HG03521 (cell line): ENCODE data around the gene GALNT10.

Experiments
- ATAC-seq: cut with Tn5 transposase; IDR thresholded peaks from one replicate; pipeline ENCODE4 v1.9.1; 2021; ENCODE audit warnings: mild to moderate bottlenecking, moderate library complexity; ENCODE audit not compliant: unreplicated experiment

GALNT10 gene

DNA sequence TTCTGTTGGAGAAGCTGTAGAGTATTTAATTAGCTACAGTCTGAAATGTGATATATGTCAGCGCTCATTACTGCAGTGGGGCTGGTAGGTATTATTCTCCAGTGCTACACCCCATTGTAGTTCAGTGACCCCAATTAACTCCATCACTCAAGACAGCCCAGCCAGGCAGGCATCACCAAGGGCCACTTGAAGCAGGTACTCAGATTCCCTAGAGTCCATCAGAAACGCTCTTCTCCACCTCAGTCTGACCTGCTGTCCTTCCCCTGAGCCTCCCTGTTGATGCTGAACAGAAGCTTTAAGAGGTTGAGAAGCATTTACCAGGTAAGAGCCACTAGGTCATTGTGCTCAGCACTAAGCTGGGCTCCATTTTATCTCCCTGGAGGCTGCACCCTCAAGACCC, 71.8 kb downstream of the GALNT10 start:
- no peak for ATAC-seq

DNA sequence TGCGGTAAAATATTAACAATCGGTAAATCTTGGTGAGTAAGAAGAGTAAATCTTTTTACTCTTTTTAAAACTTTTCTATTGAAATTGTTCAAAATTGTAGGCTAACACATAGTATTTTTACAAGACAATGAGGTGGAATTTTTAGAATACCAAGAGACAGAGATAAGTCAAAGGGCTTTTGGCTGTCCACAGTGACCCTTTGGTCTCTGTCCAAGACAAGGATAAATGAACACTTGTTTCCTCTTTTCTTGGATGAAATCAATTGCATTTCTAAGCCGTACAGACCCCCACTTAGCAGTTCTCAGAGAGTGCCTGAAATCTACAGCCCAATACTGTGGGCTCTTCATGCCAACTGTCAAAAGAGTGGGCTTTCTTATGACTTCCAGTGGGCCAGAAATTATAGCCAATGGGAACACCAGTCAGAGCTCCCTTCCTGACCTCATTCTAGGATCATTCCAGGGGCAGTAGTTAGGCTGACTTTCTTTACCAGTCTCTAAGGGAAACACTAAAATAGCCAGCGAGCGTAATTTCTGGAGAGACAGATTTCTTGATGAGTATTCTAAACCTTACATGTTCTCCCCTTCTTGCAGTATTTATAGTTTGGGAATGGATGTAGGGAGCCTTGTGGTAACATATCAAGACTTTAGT, 74.1 kb downstream of the GALNT10 start:
- no peak for ATAC-seq

DNA sequence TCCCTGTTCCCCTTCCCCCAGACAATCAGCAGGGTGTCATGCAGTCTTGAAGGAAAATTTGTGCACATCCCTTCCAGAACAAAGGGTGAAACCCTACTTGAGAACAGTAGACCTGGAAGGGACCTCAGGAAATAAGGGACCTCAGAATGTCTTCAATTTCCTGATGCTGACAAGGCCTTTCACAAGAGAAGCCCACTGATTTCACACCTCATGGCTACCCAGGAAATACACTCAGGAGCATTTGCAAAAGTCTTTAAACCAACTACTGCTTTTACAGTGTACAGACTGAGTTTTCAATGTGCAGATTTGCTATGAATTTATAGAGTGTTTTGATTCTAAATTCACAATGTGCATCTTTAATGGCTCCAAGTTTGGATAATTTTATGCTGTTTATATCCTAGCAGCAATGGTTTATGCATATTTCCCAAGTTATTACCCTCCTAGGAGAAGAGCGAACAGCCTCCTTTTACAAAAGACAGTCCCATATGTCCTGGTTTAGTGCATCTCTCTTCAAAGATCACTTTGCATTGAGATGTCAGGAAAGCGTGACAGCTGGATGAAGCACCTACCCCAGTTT, 74.8 kb downstream of the GALNT10 start:
- no peak for ATAC-seq

DNA sequence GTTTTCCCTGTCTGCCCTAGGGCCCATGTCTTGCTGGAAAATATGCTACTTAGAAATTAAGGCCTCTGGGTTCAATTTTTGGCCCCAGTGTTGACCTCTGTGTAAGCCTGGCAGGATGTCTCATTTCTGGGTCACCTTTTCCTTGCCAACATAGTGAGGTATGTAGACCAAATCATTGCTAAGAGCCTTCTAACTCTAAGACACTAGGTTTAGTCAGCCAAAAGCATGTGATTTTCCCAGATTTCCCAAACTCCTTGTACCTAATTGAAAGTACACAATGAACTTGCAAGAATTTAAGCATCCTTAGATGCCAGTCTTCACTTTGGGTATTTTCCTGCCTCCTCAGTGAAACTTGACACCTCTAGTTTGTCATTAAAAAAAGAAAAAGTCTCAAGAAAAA, 77.0 kb downstream of the GALNT10 start:
- no peak for ATAC-seq

DNA sequence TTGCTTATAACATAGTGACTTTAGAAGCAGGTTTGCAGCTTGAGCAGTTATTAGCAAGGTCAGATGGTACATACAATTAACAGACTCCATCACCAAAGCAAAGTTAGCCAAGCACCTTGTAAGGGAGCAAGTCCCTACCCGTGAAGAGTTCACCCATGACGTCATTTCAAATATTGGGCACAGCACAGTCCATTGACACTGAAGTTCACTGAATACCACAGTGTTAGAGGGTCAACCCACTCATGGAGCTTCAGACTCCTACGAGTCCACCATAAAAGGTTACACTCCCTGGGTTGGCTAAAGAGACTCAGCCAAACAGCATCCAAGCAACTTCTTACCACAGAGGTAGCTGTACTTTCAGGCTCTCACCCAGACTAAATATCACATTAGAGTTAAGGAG, 77.5 kb downstream of the GALNT10 start:
- no peak for ATAC-seq

DNA sequence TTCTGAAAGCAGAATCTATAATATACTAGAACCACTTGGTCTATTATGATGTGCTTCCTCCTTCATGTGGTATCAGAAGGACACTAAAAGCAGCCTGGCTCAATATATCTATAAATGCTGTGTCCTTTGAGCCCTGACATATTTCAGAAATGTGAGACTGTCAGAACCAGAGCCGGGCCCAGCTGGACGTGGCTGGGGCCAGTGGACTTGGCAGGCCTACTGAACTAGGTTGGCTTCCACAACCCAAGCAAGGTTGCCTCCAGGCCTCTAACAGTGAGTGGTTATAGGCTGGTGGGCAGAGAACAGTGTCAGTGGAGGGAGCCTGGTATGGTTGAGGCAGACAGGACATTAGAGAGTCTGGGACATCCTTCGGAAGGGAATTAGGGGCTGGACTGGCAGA, 78.9 kb downstream of the GALNT10 start:
- no peak for ATAC-seq

DNA sequence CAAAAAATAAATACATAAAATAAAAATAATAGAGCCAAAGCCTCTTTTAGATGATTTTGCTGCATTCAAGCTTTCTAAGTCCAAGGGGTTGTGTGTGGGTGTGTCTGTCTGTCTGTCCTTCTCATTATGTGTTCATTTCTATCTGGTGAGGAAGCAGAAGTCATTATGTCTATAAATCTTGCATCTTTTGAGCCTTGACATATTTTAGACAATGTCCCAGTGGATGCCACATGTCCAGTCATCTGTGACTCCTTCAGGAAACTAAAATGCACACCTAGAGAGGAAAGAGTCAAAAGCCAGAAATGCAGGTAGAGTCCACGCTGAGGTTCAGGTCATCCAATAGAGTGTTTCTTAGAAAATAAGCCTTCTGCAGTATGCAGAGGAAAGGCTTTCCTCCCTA, 80.9 kb downstream of the GALNT10 start:
- no peak for ATAC-seq

DNA sequence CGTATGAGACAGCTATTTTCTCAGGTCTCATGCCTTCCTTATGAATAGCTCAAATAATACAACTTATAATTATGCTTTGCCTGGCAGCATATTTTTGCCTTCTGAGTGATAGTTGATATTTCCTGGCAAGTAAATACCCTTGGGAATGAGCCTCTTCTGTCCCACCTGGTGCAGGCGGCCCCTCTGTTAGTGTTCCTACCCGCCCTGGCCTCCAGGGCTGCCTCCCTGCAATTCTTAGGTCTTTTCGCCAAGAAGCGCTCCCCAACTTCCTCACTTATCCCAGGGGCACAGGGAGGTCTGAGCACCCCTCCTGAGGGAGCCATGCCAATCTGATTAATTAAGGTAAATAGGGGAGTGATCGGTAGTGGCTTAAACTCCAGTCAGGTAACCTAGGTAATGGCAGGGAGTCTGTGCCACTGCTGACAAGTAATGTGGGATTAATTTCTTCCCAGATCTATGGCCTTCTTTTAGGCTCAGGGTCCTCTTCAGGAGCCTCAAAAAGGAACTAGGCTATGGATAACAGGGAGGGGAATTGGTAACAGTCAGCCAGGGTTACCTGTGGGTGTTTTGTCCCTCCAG, 81.5 kb downstream of the GALNT10 start:
- no peak for ATAC-seq

DNA sequence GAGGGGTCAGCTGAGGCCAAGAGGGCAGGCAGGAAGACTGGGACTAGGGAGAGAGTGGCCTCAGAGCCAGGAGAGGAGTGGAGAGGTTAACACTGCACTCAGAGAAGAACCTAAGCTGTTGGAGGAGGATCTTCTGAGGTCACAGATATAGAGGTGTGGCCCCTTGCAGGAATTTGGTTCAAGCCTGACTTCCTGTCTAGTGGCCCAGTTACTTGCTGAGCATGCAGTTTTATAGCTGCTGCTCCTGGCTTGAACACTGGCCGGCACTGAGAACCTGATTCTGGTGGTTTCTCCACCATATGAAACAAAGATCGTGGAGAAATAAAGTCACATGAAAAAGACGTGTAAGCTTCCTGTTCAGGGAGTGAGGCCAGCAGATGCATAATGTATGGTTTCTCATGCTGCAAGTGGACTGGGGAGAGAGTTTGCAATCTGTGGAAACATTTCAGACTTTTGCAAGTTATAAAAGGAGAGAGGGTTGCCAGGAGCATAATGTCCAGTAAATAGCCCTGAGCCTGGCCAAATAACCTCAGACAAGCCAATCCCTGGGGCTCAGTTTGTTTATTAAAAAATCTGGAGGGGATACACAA, 82.6 kb downstream of the GALNT10 start:
- peak; percentile 53 for ATAC-seq

DNA sequence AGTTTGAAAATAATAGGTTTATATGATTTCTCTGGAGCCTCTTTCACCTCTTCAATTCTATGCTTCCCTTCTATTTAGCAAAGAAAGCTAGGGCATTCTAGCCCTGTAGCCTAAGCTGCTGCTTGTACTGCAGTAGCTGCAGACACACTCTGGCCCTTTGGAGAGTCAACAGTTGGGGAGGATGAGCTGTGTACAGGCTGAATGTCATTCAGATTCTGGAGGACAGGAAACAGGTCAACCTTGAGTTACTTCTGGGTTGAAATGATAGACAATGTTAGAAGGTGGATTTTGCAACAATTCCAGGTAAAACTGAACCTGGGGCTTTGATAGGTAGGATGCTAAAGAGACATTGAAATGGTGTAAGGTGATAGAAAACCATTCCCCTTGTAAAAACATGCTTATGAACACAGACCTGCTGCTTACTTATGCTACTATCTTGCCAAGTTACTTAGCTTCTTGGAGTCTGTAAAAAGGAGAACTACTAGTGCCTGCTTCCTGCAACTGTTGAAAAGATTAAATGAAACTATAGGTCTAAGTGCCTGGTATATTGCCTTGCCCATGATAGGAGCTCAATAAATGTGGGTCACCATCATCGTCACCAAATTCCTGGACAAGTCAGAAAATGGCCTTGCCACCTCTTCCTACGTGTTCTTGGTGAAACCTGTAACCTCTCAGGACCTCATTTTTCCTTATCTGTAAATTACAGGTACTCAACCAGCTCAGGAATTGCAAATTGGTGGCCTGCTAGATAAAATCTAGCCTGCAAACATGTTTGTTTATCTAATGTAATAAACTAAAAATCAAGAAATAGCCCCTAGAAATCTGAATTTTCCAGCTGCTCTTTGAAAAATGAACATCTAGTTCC, 83.7 kb downstream of the GALNT10 start:
- no peak for ATAC-seq

DNA sequence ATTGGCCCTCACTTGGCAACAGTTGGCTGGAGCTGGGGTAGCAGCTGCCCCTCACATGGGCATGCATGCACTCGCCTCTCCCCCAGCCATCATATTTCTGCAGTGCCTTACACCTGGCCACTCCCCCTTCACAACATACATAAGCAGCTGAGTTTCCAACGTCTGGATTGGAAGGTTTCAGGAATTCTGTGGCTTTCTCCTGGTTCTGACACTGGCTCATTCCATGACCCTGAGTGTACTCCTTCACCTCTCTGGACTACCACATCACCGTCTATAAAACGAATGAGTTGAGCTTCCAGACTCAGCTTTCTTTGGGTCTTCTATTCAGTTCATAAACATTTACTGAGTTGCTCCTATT, 84.3 kb downstream of the GALNT10 start:
- ATAC-seq = no peak

DNA sequence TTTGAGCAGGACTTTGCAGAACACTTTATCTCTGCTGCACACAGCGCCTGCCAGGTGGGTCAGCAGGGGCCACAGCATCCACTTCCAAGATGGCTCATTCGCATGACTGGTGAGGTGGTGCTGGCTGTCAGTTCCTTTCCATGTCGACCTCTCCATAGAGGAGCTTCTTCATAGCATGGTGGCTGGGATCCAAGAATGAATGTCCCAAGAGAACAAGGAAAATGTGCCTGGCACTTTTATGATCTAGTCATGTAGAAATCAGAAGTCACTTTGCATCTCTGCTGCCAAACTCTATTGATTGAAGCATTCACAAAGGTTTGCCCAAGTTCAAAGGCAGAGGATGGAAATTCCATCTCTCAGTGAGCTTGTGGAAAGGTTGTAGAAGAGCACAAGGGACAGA, 85.0 kb downstream of the GALNT10 start:
- no peak for ATAC-seq

DNA sequence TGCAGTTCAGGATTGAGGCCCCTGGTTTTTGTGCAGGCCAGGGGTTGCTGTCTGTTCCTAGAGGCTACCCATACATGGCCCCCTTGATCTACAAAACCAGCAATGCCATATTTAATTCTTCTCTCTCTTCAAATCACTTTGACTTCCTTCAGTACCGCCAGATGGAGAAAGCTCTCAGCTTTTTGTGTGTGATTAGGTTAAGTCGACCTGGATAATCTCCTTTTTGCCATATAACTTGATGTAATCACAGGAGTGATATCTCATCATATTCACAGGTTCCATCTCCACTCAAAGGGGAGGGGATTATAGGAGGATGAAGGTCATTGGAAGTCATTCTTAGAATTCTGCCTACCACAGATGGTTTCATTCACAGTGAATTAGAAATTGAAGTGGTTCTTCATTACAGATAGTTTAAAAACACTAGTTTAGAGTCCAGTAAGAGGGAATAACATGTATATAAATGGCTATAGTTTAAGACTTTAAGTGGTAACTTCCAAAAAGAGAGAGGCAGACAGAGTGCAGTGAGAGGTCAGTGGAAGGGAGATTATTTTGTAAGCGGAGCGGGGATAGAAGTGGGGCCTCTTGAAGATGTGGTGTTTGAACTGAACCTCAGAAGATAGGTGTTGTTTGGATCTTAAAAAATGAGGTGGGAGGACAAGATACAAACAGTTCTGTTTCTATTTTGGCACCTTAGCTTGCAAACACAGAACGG, 85.9 kb downstream of the GALNT10 start:
- no peak for ATAC-seq

DNA sequence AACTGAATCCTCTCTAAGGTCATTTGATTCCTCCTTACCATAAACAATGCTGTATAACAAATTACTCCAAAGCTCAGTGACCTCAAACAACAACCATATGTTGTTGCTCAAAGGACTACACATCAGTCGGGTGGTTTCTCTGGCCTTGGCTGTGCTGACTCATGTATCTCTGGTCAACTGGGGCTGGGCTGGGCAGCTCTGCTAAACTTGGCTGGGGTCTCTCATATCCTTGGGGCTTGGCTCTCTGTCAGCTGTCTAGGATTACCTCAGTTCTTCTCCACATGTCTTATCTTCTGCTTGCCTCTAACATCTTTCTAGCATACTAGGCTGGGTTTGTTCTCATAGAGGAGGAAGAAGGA, 86.4 kb downstream of the GALNT10 start:
- ATAC-seq = no peak

DNA sequence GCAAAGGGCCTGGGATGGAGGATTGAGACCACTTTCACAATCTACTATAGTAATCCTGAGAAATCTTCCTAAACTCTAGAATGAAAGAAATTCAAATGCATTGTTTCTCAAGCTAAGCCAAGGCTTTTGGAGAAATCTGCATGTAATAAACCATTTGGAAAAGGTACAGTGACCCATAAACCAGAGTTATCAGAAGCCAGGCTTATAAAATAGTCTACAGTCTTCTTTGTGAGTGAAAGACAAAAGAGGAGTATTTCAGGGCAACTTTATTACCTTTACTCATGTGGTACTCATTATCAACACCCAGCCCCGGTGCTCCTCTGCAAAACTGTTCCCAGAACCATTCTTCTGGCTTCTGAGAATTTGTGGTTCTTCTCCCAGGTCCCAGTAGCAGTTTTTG, 87.0 kb downstream of the GALNT10 start:
- ATAC-seq = no peak

DNA sequence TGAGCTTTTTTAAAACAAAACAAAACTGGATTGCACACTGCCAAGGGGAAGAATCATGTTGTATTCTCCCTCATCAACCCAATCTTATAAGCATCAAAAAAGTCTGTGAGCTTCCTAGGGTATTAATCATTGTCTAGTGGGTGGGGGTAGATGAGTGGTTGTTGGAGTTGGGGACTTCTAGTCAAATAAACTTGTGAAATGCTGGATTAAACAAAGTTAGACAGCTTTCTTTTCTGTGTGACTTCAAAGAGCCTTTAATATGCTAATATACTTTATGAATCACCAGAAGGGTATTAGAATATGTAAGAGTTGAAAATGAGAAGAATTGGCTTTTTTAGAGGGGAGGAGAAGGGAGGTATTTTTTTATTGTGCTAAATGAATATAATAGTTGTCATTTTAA, 87.7 kb downstream of the GALNT10 start:
- no peak for ATAC-seq

DNA sequence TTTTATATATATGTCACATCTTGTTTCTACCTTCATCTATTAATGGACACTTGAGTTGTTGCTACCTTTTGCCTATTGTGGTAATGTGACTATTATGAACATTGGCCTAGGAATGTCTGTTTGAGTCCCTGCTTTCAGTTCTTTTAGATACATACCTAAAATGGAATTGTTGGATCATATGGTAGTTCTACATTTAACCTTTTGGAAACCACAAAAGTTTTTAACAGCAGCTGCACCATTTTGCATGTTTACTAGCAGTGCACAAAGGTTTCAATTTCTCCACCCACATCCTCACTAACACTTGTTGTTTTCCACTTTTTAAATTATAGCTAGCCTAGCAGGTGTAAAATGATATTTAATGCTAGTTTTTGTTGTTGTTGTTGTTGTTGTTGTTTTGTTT, 88.4 kb downstream of the GALNT10 start:
- no peak for ATAC-seq

DNA sequence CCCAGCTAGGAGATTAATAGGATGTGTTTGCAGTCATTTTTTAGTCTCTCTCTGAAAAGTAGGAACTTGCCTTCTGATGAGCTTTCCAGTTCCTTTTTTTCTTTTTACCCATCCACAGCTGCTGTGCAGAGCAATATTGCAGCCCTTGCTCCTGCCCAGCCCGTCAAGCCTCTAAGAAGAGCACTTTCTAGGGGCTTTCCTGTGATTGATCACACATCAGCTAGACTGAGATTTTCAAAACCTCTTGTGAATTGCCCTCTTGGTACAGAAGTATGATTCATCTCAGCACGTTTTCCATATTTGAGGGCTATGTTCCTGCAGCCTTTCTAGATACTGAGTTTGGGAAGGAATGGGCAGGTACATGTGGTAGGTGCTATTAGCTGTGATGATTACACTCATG, 93.9 kb downstream of the GALNT10 start:
- ATAC-seq = peak; percentile 74

DNA sequence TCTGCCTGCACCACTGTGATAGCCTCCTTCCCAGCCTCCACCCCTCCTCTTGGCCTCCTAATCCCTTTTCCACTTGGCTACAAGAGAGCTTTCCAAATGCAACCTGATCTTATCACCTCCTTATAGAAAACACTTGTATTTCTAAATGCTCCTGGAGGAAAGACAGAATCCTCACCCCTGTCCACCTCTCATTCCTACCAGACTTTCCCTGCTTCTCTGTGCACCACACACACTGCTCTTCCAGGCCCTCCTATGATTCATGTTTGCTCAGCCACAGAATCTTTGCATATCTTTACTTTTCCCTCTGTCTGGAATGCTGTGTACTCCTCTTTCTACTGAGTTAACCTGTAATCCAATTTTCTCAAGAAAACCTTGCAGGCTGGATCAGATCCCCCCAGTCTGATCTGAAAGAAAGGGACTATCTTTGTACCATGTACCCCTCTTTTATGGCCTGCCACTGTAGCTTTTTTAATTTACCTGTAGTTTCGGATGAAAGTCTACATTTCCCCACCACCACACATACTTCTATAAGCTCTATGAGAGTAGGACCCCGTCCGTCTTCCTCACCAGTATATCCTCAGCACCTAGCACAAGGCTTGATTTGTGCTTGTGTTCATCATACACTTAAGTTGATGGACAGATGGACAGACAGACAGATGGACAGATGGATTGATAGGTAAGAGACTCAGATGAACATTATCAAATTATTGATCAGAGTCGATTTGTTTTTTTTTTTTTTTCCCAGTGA, 95.3 kb downstream of the GALNT10 start:
- no peak for ATAC-seq

DNA sequence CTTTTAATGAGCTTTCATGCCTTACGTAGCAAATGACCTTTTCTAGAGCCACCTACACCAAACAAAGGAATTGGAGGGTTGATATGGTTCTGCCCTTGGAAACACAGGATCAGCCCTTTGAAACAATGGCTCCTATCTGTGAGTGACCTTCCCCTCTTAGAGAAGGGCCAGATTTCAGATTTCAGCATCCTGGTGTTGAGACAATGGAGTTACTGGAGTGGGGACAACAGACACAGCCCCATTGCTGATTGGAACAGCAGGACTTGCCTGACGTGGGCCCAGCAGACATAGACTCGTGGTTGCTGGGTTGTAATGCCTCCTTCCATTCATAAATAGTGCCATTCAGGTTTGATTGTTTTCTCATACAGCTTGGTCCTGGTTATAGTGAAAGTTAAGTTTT, 96.0 kb downstream of the GALNT10 start:
- ATAC-seq = no peak
